HL-60 (cell line): ENCODE data around the gene OBI1.
"Not testable (repeated sequence)": the region's sequence is repeated elsewhere in the genome, so short reads cannot be mapped to it uniquely, and the experiment has no call there.

Experiments
- DNase-seq, 2 experiments: peaks; one replicate each; pipeline ENCODE4 v3.0.0-alpha.2; 2010 to 2020; ENCODE audit warnings: low read depth in 1 of 2, low spot score in 1 of 2
- H3K27ac ChIP-seq: fragments of 250-450 bp; sonication (Bioruptor Pico); replicated peaks from 2 replicates; pipeline ENCODE4 v1.5.1; 2020; ENCODE audit warnings: mild to moderate bottlenecking, moderate library complexity
- H3K27me3 ChIP-seq: fragments of 250-450 bp; sonication (Bioruptor Pico); 2 replicates; pipeline ENCODE4 v1.5.1; 2021; ENCODE audit warnings: mild to moderate bottlenecking, moderate library complexity; ENCODE audit not compliant: insufficient read depth, poor library complexity, severe bottlenecking
- H3K4me3 ChIP-seq: replicated peaks from 2 replicates; pipeline ENCODE4 v1.5.1; 2011; ENCODE audit warnings: mild to moderate bottlenecking, control low read depth, low read length; ENCODE audit not compliant: insufficient read depth
- GABPA ChIP-seq: IDR thresholded peaks from 2 replicates; pipeline ENCODE4 v1.6.1; 2012; ENCODE audit warnings: low read depth
- POLR2AphosphoS5 ChIP-seq: IDR thresholded peaks from 2 replicates; pipeline ENCODE4 v1.6.1; 2012; ENCODE audit warnings: low read depth
- SPI1 ChIP-seq: IDR thresholded peaks from 2 replicates; pipeline ENCODE4 v1.6.1; 2012; ENCODE audit warnings: low read depth, mild to moderate bottlenecking, borderline replicate concordance
- TF ChIP-seq, protein P1 (sequence below): IDR thresholded peaks from one replicate; pipeline ENCODE4 v1.5.1; 2011; ENCODE audit warnings: low read length, control low read depth, inconsistent platforms; ENCODE audit not compliant: insufficient read depth
- TF ChIP-seq, protein P2 (sequence below): IDR thresholded peaks from 2 replicates; pipeline ENCODE4 v1.6.1; 2012; ENCODE audit warnings: low read depth; ENCODE audit not compliant: insufficient replicate concordance

The OBI1 gene

DNA sequence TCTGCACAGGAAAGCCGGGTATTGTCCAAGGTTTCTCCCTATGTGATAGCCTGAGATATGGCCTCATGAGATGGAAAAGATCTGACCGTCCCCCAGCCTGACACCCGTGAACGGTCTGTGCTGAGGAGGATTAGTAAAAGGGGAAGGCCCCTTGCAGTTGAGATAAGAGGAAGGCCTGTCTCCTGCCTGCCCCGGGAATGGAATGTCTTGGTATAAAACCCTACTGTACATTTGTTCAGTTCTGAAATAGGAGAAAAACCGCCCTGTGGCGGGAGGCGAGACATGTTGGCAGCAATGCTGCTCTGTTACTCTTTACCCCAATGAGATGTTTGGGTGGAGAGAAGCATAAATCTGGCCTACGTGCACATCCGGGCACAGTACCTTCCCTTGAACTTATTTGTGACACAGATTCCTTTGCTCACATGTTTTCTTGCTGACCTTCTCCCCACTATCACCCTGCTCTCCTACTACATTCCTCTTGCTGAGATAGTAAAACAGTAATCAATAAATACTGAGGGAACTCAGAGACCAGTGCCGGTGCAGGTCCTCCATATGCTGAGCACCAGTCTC, 11.8 kb downstream of the OBI1 start:
- DNase-seq = peak in 1 of 2 experiments; percentile 46
- H3K27ac ChIP-seq, H3K27me3 ChIP-seq, H3K4me3 ChIP-seq: not testable (repeated sequence)
- TF ChIP-seq SPI1 = peak; percentile 88

DNA sequence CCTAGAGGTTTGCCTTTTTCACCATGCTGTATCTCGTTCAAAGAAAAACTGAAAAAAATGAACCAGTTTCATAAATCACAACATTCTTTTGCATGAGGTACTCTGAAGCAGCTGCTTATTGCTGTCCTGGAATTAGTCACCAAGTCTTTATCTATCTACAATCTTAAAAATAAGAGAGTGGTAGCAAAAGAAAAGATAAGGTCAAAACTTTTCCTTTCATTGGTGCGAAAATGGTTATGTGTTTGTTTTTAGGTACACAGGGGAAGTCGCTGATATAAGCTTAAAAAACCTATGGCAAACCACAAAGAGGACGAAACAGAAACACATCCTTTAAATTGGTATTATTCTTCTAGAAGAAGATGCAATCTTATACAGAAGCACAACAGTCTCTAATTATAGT, 20.7 kb downstream of the OBI1 start:
- TF ChIP-seq SPI1 (no peak), GABPA (no peak), POLR2AphosphoS5 (no peak)
- TF ChIP-seq, protein P1, sequence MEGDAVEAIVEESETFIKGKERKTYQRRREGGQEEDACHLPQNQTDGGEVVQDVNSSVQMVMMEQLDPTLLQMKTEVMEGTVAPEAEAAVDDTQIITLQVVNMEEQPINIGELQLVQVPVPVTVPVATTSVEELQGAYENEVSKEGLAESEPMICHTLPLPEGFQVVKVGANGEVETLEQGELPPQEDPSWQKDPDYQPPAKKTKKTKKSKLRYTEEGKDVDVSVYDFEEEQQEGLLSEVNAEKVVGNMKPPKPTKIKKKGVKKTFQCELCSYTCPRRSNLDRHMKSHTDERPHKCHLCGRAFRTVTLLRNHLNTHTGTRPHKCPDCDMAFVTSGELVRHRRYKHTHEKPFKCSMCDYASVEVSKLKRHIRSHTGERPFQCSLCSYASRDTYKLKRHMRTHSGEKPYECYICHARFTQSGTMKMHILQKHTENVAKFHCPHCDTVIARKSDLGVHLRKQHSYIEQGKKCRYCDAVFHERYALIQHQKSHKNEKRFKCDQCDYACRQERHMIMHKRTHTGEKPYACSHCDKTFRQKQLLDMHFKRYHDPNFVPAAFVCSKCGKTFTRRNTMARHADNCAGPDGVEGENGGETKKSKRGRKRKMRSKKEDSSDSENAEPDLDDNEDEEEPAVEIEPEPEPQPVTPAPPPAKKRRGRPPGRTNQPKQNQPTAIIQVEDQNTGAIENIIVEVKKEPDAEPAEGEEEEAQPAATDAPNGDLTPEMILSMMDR = no peak
- TF ChIP-seq, protein P2, sequence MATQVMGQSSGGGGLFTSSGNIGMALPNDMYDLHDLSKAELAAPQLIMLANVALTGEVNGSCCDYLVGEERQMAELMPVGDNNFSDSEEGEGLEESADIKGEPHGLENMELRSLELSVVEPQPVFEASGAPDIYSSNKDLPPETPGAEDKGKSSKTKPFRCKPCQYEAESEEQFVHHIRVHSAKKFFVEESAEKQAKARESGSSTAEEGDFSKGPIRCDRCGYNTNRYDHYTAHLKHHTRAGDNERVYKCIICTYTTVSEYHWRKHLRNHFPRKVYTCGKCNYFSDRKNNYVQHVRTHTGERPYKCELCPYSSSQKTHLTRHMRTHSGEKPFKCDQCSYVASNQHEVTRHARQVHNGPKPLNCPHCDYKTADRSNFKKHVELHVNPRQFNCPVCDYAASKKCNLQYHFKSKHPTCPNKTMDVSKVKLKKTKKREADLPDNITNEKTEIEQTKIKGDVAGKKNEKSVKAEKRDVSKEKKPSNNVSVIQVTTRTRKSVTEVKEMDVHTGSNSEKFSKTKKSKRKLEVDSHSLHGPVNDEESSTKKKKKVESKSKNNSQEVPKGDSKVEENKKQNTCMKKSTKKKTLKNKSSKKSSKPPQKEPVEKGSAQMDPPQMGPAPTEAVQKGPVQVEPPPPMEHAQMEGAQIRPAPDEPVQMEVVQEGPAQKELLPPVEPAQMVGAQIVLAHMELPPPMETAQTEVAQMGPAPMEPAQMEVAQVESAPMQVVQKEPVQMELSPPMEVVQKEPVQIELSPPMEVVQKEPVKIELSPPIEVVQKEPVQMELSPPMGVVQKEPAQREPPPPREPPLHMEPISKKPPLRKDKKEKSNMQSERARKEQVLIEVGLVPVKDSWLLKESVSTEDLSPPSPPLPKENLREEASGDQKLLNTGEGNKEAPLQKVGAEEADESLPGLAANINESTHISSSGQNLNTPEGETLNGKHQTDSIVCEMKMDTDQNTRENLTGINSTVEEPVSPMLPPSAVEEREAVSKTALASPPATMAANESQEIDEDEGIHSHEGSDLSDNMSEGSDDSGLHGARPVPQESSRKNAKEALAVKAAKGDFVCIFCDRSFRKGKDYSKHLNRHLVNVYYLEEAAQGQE = no peak

DNA sequence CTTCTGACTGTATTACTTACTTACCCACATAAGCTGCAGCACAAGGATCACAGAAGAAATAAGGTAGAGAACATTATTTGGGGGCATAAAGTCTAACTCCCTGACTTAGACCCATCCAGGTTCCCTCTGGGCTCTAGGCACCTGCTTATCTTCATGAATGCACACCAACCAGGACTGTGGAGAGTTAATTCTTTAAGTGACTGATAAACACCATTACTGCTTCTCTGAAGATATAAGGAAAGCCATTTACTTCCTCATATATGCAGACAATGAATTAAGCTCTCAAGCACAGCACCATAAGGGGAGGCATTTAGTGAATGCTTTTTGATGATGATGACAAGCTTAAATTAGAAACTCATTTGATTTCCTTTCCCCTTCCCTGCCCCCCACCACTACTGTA, 22.5 kb downstream of the OBI1 start:
- Histone ChIP-seq H3K4me3 (no peak overlapping the region), H3K27me3 (no peaks in the 10 kb centered on the region), H3K27ac (no peak overlapping the region)
- no peak for TF ChIP-seq POLR2AphosphoS5
- TF ChIP-seq, protein P1 = no peak
- TF ChIP-seq GABPA = no peak
- TF ChIP-seq, protein P2 = no peak
- DNase-seq = no peak

More for the DNA sequence above, 20.7 kb downstream of the OBI1 start:
- Histone ChIP-seq H3K4me3 (no peak overlapping the region), H3K27ac (no peak overlapping the region), H3K27me3 (no peaks in the 10 kb centered on the region)
- DNase-seq = no peak

DNA sequence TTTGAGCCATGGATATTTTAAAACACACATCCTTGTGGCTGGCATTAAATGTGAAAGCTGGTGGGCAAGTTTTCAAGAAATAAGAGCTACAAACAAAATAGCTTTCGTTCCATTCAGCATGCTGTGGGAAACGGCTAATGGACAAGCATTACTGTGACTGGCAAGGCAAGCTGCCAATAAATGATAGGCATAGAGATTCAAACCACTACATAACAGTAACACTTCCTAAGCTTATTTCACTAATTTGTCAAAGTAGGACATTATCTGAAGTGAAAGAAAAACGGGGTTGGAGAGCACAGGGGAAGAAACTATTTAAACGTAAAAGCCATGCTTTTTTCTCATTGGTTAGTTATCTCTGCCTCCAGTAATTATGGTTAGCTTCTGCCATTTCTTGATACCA, 26.0 kb downstream of the OBI1 start:
- no peak overlapping the region for H3K4me3 ChIP-seq
- no peak for DNase-seq
- no peak overlapping the region for H3K27ac ChIP-seq
- TF ChIP-seq POLR2AphosphoS5 (no peak), SPI1 (no peak), GABPA (no peak)
- TF ChIP-seq, protein P1 = no peak
- TF ChIP-seq, protein P2 = no peak
- H3K27me3 ChIP-seq = no peaks in the 10 kb centered on the region
